HCT116 (cell line): Measurements from ENCODE around the gene RHBDL3. TPM values are rescaled to one million over a fixed set of nuclear protein-coding genes. Genes with fewer than 3 reads are reported as not detected.

Experiments
- ATAC-seq: fragments of 200-7000 bp; cut with Tn5 transposase; 2 replicates; pipeline ENCODE4 v1.9.1; 2020; ENCODE audit warnings: mild to moderate bottlenecking, moderate library complexity
- BruUV-seq: library from RNA; stranded (reverse); fragments of 400-500 nt; replicated peaks from 2 replicates; lab custom pipeline; 2021; lab: Mats Ljungman, UMichigan
- CTCF ChIA-PET: fragments of 300-600 bp; sonication (Branson Sonifier 250); formaldehyde crosslinking; loops from one replicate; lab custom pipeline; 2021; ENCODE audit warnings: antibody characterized with exemption; lab: Charles Lee
- POLR2A ChIA-PET: fragments of 300-600, 350-600 bp; sonication (Branson Sonifier 250); formaldehyde crosslinking; loops from one replicate; lab custom pipeline; 2021; ENCODE audit warnings: antibody characterized with exemption; lab: Charles Lee
- RAD21 ChIA-PET, 2 experiments: fragments of 300-600 bp; sonication (Branson Sonifier 250); formaldehyde crosslinking; loops; one replicate each; lab custom pipeline; 2023; ENCODE audit warnings: low total read pairs in 2 of 2; ENCODE audit not compliant: uncharacterized antibody in 2 of 2, unreplicated experiment in 2 of 2, low non-redundant PET in 1 of 2; lab: Charles Lee
- DNase-seq: peaks from one replicate; pipeline ENCODE4 v3.0.0-alpha.2; 2010; ENCODE audit warnings: low read depth, low spot score
- H2AFZ ChIP-seq: fragments of 200-600 bp; shearing (Covaris generic), sonication (generic); 2 replicates; pipeline ENCODE4 v1.6.1; 2017; ENCODE audit warnings: low read depth, mixed run types, mixed read lengths, antibody characterized with exemption, low read length; ENCODE audit not compliant: poor library complexity, severe bottlenecking
- H3K27ac ChIP-seq: 2 replicates; pipeline ENCODE4 v1.5.1; 2012; ENCODE audit warnings: low read depth, low read length
- H3K27me3 ChIP-seq: fragments of 200-600 bp; sonication (generic); 2 replicates; pipeline ENCODE4 v1.6.1; 2016; ENCODE audit warnings: mixed run types, low read length, mixed read lengths; ENCODE audit not compliant: insufficient read depth
- H3K36me3 ChIP-seq, 2 experiments: fragments of 200-500 bp in 1 of 2; fragments of 200-600 bp in 1 of 2; sonication (Bioruptor generic) in 1 of 2; sonication (generic) in 1 of 2; 2 replicates each; pipeline versions ENCODE4 v1.5.1 to v1.6.1; 2014 to 2016; ENCODE audit warnings: low read length in 2 of 2, inconsistent platforms in 1 of 2, mixed read lengths in 1 of 2, mixed run types in 1 of 2; ENCODE audit not compliant: insufficient read depth in 2 of 2, control insufficient read depth in 1 of 2
- H3K4me1 ChIP-seq, 2 experiments: fragments of 200-600 bp in 1 of 2; sonication (generic) in 1 of 2; 2 replicates each; pipeline versions ENCODE4 v1.5.1 to v1.6.1; 2012 to 2017; ENCODE audit warnings: low read length in 2 of 2, inconsistent platforms in 1 of 2, mild to moderate bottlenecking in 1 of 2, mixed read lengths in 1 of 2, mixed run types in 1 of 2, moderate library complexity in 1 of 2; ENCODE audit not compliant: insufficient read depth in 2 of 2, control insufficient read depth in 1 of 2
- H3K4me2 ChIP-seq: fragments of 200-600 bp; sonication (generic); 2 replicates; pipeline ENCODE4 v1.6.1; 2017; ENCODE audit warnings: mixed run types, low read length, mixed read lengths
- H3K4me3 ChIP-seq, 2 experiments: fragments of 200-600 bp in 1 of 2; sonication (generic) in 1 of 2; replicated peaks in 1 of 2; 2 replicates each; pipeline ENCODE4 v1.5.1; 2011 to 2016; ENCODE audit warnings: low read length in 2 of 2, control low read depth in 1 of 2, low read depth in 1 of 2, mild to moderate bottlenecking in 1 of 2, mixed read lengths in 1 of 2, mixed run types in 1 of 2
- H3K79me2 ChIP-seq: fragments of 200-600 bp; sonication (generic); 2 replicates; pipeline ENCODE4 v1.6.1; 2017; ENCODE audit warnings: mild to moderate bottlenecking, mixed run types, low read length, moderate library complexity, mixed read lengths; ENCODE audit not compliant: insufficient read depth
- H3K9ac ChIP-seq: fragments of 200-600 bp; sonication (generic); 2 replicates; pipeline ENCODE4 v1.6.1; 2016; ENCODE audit warnings: low read length, mixed read lengths
- H3K9me2 ChIP-seq: fragments of 200-600 bp; sonication (generic), shearing (Covaris generic); 2 replicates; pipeline ENCODE4 v1.6.1; 2017; ENCODE audit warnings: mixed run types, mild to moderate bottlenecking, moderate library complexity; ENCODE audit not compliant: insufficient read depth
- H3K9me3 ChIP-seq, 2 experiments: fragments of 200-500 bp in 1 of 2; fragments of 200-600 bp in 1 of 2; sonication (Bioruptor generic) in 1 of 2; sonication (generic) in 1 of 2; 2 replicates each; pipeline ENCODE4 v1.6.1; 2014 to 2017; ENCODE audit warnings: low read length in 2 of 2, mixed read lengths in 2 of 2, inconsistent platforms in 1 of 2, low read depth in 1 of 2, mild to moderate bottlenecking in 1 of 2, mixed run types in 1 of 2, moderate library complexity in 1 of 2; ENCODE audit not compliant: control insufficient read depth in 1 of 2, insufficient read depth in 1 of 2
- H4K20me1 ChIP-seq: fragments of 200-600 bp; sonication (generic), shearing (Covaris generic); 2 replicates; pipeline ENCODE4 v1.6.1; 2017; ENCODE audit warnings: mixed run types, mild to moderate bottlenecking, moderate library complexity; ENCODE audit not compliant: insufficient read depth
- ATF3 ChIP-seq: IDR thresholded peaks from 2 replicates; pipeline ENCODE4 v1.6.1; 2012
- CEBPB ChIP-seq: IDR thresholded peaks from 2 replicates; pipeline ENCODE4 v1.6.1; 2012; ENCODE audit warnings: low read depth
- EGR1 ChIP-seq: IDR thresholded peaks from 2 replicates; pipeline ENCODE4 v1.6.1; 2012; ENCODE audit warnings: low read depth
- EZH2 ChIP-seq: fragments of 200-600 bp; sonication (generic); IDR thresholded peaks from 2 replicates; pipeline ENCODE4 v1.6.1; 2017; ENCODE audit warnings: antibody characterized with exemption, mixed run types
- FOSL1 ChIP-seq: IDR thresholded peaks from 2 replicates; pipeline ENCODE4 v1.6.1; 2012; ENCODE audit warnings: low read depth
- JUND ChIP-seq: IDR thresholded peaks from 2 replicates; pipeline ENCODE4 v1.6.1; 2012
- POLR2A ChIP-seq: IDR thresholded peaks from 2 replicates; pipeline ENCODE4 v1.7.0; 2011; ENCODE audit warnings: borderline replicate concordance; ENCODE audit not compliant: insufficient read depth, insufficient read length; ENCODE audit errors: extremely low read depth
- RAD21 ChIP-seq: IDR thresholded peaks from 2 replicates; pipeline ENCODE4 v1.6.1; 2012; ENCODE audit warnings: low read depth, mild to moderate bottlenecking
- SP1 ChIP-seq: IDR thresholded peaks from 2 replicates; pipeline ENCODE4 v1.6.1; 2012; ENCODE audit warnings: low read depth
- SRF ChIP-seq: IDR thresholded peaks from 2 replicates; pipeline ENCODE4 v1.6.1; 2012; ENCODE audit warnings: low read depth
- TCF7L2 ChIP-seq: IDR thresholded peaks from 2 replicates; pipeline ENCODE4 v1.7.0; 2011; ENCODE audit warnings: borderline replicate concordance, inconsistent platforms; ENCODE audit not compliant: insufficient read depth, insufficient read length; ENCODE audit errors: extremely low read depth
- YY1 ChIP-seq: IDR thresholded peaks from 2 replicates; pipeline ENCODE4 v1.6.1; 2011; ENCODE audit warnings: low read length, low read depth, moderate library complexity, mild to moderate bottlenecking; ENCODE audit not compliant: insufficient replicate concordance; ENCODE audit errors: extremely low read depth
- ZBTB33 ChIP-seq: IDR thresholded peaks from 2 replicates; pipeline ENCODE4 v1.6.1; 2011; ENCODE audit warnings: mild to moderate bottlenecking, low read length, moderate library complexity; ENCODE audit not compliant: insufficient replicate concordance; ENCODE audit errors: extremely low read depth
- ZFX ChIP-seq: fragments of 450-650 bp; IDR thresholded peaks from 2 replicates; pipeline ENCODE4 v1.6.1; 2017
- intact Hi-C: fragments of 100-400 bp; cut with micrococcal nuclease; formaldehyde crosslinking; loops from 2 replicates; pipeline ENCODE4 v1.10.0; 2022
- total RNA-seq: library from RNA; stranded (reverse); gene quantifications from one replicate; pipeline ENCODE4 v1.2.1, GENCODE V29; 2021; ENCODE audit not compliant: unreplicated experiment
- TF ChIP-seq, protein P1 (sequence below): IDR thresholded peaks from 2 replicates; pipeline ENCODE4 v1.6.1; 2012

The RHBDL3 gene
- total RNA-seq, 1 experiment from 2014 or later = 4.0 TPM

DNA sequence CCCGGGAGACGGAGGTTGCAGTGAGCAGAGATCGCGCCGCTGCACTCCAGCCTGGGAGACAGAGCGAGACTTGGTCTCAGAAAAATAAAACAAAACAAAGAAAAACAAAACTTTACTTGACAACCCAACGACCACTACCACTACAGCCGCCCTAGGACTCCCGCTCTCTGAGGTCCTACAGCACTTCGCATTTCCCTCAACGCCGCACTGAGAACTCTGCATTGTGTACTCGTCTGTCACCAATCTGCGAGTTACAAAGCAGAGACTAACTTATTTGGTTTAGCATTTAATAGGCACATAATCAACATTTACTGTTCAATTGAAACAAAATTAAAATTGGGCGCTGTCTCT, 83.8 kb downstream of the RHBDL3 start:
- Histone ChIP-seq H3K79me2 (peaks cover 53% of the 10 kb centered on the region), H4K20me1 (peaks cover 27% of the 10 kb centered on the region; the same call in 1 of the 2 replicates), H3K36me3 (peaks cover 13 to 19% of the 10 kb centered on the region in 2 experiments; a peak in 3 of 4 replicates), H3K4me1 (peaks cover 5 to 27% of the 10 kb centered on the region in 2 experiments; a peak in 3 of 4 replicates), H3K9me2 (no peaks in the 10 kb centered on the region), H2AFZ (no peak overlapping the region), H3K4me2 (peak overlapping the region; percentile 86), H3K27me3 (no peaks in the 10 kb centered on the region), H3K9ac (peak overlapping the region; percentile 96)
- DNase-seq = no peak
- ATAC-seq = peak; percentile 33
- CTCF ChIA-PET = no interaction called here
- TSS peak; percentile 96 for BruUV-seq
- TF ChIP-seq ZBTB33 = peak; percentile 3
- TF ChIP-seq JUND = no peak
- TF ChIP-seq, all 23 proteins: peak for 1
- intact Hi-C loops = no loop called here
- ChIA-PET POLR2A (no interaction called here), RAD21 (no interaction called here)
- Histone ChIP-seq H3K27ac (peak overlapping the region; percentile 94), H3K9me3 (no peaks in the 10 kb centered on the region), H3K4me3 (peak overlapping the region; percentile 95 to 100)

- intact Hi-C loops = no loop called here
- TSS peak; percentile 85 for BruUV-seq
- peak within 1 kb of the TSS; percentile 94 for H3K27ac ChIP-seq
- CTCF ChIA-PET = no interaction called here
- H4K20me1 ChIP-seq = peaks cover 33% of the 10 kb centered on the region; the same call in 1 of the 2 replicates
- peak; percentile 92 for ATAC-seq
- no peaks in the 10 kb centered on the region for H3K27me3 ChIP-seq
- POLR2A ChIA-PET = interaction anchor here (1.0 to 1.2 kb wide), 2 partner anchors 8 to 23 kb away, joined by 3 read pairs; partner anchors contain the start of gene C17orf75
- DNase-seq = peak; percentile 92
- H3K4me3 ChIP-seq = peak within 1 kb of the TSS; percentile 95 to 100
- peaks cover 15 to 25% of the 10 kb centered on the region in 2 experiments; a peak in 3 of 4 replicates for H3K36me3 ChIP-seq
- H2AFZ ChIP-seq = no peak within 1 kb of the TSS
- H3K79me2 ChIP-seq = peaks cover 59% of the 10 kb centered on the region
- peak within 1 kb of the TSS; percentile 86 for H3K4me2 ChIP-seq
- no peaks in the 10 kb centered on the region for H3K9me3 ChIP-seq
- no peaks in the 10 kb centered on the region for H3K9me2 ChIP-seq
- H3K9ac ChIP-seq = peak within 1 kb of the TSS; percentile 96
- RAD21 ChIA-PET = no interaction called here
- H3K4me1 ChIP-seq = peaks cover 5 to 27% of the 10 kb centered on the region in 2 experiments; a peak in 3 of 4 replicates
- TF ChIP-seq CEBPB (no peak), EGR1 (peak; percentile 77), SRF (no peak), SP1 (peak; percentile 71), JUND (no peak), TCF7L2 (no peak), ZFX (peak; percentile 93), YY1 (peak; percentile 95), ATF3 (no peak), EZH2 (no peak), FOSL1 (no peak), RAD21 (no peak), POLR2A (peak; percentile 93)
- TF ChIP-seq, protein P1, sequence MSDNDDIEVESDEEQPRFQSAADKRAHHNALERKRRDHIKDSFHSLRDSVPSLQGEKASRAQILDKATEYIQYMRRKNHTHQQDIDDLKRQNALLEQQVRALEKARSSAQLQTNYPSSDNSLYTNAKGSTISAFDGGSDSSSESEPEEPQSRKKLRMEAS = peak; percentile 83
Measured at GRCh38 chr17:32349854-32350665, 84.4 kb downstream of the RHBDL3 start, which contains the start of gene ZNF207. ZNF207 (plus strand) TSS chr17:32350157; CDS start chr17:32350286, 129 bp downstream.
